NCI-H69 (cell line): Measurements from ENCODE around the gene SEPSECS.
A peak's percentile ranks its signal among the peaks of the same experiment; 100 is the strongest.

ENCODE experiments used
- DNase-seq: peaks from one replicate; lab custom pipeline; 2025; lab: John Stamatoyannopoulos, UW

The SEPSECS gene

DNA sequence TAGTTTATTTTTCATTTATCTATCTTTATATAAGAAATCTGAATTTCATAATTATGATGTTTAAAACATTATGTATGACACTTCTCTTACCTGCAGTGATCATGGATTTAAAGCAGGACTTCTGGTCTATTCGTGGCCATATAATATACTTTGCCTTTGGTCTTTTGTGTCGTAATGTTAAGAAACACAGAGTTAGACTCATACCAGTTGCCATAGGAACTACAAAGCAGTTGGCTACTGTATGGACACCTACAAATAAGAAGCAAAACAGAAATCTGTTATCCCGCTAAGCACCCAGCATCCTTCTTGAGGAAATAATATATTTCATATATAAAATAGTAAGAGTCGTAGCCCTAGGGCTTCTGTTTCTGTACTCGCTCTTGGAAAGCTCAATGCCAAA, 4.3 kb downstream of the SEPSECS start:
- no peak for DNase-seq

DNA sequence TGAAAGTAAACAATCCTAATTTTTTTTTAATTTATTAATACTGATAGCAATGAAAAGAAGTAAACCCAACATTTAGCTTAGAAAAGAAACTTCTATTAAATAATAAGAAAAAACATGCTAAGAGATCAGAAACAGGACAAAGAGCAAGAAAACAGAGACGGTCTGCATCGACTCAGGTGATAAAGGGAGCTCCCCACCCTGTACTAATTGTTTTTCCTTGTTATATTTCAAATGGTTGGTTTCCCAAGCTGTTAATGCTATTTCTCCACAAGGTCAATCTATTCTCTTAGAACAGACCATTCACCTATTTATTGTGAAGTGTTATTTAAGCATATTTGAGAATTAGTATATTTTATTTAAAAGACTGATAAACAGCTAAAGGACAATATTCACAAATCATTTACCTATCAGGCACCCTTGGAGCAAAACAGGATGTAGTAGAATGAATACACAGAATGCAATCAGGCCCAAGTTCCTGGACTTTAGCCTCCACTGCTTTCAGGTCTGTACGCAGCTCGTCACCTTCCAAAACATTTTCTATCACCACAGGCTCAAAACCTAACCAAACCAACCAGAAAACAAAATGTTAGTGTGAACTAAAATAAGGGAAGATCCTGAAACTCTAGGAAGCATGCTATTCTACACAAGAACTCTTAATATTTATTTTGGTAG, 5.5 kb downstream of the SEPSECS start:
- no peak for DNase-seq

DNA sequence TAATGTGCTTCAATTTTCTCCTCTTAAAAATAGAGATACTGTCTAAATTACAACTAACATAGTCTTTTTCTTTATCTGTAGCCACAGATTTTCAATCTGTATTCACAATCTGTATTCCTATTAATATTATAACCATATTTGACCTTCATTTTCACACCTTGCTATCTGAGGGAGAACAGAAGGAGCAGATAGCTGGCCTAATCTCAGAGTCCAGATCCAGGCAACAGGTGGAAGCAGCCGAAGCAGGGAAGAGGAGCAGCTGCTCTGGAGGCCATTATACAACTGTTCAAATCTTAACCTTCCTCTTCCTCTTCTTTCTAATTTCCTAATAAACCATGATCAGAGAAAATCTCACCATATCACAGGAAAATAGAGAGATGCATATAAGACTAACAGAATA, 14.2 kb downstream of the SEPSECS start:
- DNase-seq: no peak

DNA sequence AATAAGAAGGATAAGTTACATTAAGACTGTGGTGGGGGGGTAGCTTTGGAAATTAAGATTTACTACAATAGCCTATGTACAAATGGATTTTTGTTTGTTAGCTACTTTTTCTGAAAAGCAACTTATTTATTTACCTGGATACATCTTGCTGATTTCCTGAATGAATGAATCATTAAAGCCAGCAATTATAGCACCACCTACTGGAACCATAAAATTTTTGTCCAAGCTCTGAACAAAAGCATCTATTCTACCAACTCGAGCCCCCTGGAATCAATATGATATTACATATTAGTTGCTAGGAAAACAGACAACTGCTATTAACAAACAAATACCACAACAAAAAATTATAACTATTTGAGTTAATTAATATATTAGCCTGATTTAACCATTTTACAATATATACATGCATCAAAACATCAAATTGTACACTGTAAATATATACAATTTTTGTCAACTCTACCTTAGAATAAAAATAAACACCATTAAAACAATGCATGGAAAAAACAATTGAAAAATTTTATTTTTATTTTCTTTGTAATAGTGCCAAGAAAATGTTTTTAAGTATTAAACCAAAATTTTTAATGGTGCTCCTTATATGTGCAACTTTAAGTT, 15.3 kb downstream of the SEPSECS start:
- peak; percentile 35 for DNase-seq

DNA sequence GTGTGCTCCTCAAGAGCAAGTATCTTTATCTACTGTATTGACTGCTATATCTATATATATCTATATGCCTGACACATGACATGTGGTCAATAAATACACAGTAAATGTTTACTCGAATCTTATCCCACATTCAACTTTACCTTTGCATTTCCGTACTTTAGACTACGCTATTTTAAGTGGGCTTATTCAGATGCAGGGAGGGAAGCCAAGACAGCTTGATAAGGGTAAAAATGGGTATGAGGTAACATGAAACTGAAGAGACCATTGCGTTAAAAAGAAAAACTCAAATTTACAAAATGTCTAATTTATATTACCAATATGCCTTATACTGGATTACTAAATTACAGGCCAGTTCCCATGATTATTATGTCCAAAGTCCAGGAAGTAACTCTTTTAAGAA, 17.8 kb downstream of the SEPSECS start:
- no peak for DNase-seq

DNA sequence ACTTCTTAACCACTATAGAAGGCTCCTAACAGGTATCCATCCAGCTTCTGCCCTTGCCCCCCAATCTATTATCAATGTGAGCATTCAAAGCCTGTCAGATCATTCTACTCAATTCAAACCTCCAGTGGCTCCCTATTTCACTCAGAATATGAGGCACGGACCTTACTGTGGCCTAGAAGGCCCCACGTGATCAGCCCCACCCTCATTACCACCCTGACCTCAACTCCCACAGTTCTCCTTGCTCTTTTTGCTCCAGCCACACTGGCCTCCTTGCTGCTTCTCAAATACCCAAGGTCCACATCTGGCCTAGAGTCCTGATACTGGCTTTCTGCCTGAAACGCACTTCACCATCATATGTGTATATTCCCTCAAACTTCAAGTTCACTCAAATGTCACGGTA, 18.7 kb downstream of the SEPSECS start:
- no peak for DNase-seq

DNA sequence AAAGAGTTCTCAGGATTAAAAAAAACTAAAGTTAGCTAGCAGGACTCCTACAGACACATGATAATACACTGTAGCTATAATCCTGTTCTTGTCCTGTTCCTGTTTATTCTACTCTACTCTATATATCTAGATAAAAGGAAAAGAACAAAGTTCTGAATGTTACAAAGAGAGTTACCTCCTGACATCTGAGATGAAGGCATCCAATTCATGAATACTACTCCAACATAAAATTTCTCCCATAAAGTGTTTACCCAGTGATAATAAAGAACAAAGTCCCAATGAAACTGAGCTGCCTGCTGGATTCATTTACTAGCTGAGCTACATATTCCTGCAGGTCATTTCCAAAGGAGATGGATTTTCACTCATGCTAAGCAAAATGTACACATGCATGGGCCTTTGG, 27.1 kb downstream of the SEPSECS start:
- no peak for DNase-seq

DNA sequence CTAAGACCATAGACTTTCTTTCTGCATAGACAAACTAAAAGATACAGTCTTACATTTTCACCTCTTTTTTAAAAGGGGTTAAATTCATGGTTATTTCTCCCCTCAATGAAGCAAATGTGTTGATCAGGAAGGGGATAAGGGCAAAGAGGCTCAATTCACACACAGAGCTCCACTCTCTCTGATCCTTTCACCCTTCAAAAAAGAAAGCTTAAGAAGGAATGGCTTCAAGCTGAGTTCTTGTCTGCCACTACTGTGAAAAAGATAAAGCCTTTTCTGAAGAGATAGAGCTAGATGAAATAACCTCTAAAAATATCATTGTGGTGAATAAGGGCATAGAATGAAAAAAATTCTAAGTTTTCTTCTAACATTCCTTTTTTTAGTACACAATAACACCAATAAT, 28.3 kb downstream of the SEPSECS start:
- no peak for DNase-seq

DNA sequence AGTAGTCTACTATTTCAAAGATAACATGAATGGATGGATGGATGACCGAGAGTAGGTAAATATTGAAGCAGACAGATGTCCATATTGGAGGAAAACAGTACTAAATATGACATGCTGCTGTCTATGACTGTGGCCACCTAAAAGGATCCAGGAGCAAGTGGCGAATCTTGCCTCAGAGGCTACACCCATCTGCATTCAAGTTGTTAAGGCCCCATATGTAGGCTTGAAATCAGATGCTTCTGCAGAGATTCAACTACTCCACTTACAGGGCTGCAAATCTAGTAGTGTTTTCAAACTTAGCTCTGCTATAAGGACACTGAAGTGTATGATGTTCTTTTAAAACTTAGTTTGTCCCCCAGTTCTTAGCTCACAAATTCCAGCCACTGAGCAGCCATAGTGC, 28.9 kb downstream of the SEPSECS start:
- no peak for DNase-seq

DNA sequence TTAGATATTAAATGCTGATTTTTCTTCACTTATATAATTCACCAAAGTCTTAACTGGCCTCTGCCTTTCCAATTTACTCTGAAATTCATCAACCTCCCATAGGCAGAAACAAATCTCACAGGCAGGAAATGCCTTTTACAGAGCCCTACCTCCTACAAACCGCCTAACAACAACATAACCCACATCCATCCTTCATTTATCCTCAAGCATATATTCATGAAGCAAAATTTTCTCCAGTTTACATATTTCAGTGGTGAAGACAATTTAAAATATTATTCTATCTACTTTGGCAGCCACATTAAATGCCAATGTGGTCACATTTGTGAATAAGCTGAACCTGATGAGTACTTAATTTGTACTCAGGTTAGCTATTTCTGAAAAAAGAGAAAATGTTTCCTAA, 30.3 kb downstream of the SEPSECS start:
- no peak for DNase-seq

DNA sequence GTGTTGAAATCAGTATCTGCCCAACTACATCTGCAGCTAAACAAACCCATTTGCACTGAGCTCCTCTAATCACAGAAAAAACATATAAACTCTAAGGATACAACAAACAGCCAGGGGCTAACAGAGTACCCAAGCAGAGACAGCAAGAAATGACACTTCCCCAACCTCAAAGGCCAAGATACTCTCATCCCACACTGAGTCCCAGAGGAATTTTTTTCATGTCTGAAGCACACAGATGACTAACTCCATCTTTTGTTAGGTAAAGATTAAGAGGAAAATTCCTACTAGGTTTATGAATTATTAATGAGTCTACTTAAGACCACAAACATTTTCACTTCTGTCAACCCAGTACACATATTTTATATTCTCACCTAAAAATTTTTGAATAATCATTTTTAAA, 31.6 kb downstream of the SEPSECS start:
- DNase-seq: peak; percentile 7

DNA sequence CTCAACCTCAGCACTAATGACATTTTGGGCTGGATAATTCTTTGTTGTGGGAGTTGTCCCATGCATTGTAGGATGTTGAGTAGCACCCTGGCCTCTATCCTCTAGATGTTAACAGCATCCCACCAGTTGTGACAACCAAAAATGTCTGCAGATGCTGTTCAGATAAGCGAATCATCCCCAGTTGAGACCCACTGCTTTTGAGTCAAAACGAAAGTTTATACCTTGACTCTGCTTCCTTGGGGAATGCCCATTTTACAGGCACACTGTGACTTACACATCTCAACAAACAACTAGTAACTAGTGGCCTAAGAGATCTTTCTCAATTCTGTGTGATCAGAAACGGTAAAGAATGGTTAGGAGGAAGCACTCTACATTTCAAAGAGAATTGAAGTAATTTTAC, 37.0 kb downstream of the SEPSECS start:
- no peak for DNase-seq

DNA sequence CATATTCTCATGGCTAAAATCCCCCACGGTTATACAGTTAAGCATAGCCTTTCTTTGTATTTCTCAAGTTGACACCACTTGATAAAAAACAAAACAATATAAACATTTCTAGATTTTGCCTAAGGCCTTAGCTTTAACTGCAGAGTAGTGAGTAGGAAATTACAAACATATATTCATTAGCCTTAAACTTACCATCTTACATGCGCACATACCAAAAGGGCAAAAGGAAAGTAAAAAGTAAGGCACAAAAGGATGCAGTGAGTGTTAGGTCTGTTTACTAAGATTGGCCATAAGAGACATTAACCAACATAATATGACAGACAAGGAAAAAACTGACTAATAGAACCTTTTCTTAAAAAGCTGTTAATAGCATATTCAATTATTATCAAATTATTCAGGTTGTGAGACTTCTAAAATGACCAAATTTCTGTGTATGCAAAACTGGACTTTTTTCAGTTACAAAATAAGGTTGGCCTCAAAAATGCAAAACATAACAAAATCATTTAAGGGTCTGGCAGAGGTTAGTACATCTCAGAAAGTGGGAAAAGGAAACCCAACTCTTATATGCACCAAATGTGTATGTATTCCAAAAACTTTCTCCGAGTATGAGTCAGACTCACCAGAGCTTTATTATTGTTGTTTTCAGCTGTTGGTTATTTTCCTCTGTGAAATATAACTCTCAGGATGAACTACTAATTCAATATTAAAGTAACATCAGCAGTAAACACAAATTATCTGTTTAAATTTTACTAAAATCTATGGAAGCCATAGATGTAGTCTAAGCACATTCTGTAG, 39.9 kb downstream of the SEPSECS start:
- no peak for DNase-seq

DNA sequence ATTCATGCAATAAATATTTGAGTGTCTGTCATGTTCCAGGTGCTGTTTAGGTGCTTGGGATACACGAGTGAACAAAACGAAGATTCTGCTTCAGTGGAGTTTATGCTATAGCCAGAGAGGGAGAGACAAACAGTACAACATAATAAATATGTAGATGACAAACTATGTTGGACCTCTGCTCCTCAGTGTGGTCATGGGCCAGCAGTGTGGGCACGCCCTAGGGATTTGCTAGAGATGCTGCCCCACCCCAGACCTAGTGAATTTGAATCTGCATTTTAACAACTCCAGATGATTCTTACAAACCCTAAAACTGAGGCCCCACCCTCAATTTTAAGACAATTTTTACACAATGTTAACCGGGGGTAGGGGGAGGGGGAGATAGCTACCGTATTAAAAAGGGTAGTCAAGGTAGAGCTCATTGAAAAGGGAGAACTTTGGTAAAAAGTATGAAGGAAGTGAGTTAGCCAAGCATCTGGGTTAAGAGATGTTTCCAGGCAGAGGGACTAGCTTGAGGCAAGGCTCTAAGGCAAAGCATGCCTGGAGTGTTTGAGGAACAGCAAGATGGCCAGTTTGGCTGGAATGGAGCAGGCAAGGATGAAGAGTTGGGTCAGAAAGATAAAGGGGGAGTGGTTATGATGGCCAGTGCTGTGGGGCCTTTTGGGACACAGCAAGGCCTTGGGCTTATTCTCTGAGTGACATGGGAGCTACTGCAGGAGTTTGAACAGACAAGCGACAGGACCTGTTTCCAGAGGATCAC, 42.4 kb downstream of the SEPSECS start:
- DNase-seq: no peak

DNA sequence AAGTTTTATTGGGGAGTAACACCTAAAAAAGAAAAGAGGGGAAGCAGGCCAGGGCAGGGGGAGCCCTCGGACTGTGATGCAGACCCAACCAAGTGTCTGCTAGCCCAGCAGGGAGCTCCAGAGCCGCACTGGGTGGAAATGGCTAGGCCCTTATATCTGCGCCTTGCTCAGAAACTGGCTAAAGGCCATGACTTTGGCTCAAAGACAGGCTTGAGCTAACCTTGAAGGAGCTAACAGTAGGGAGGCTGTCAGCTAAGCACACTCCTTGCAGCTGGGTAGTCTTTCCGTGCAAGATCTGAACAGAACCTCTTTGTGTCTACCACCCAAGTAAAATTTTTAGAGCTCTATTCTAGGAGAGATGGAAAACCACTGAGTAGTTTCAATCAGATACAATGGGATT, 43.0 kb downstream of the SEPSECS start:
- no peak for DNase-seq

DNA sequence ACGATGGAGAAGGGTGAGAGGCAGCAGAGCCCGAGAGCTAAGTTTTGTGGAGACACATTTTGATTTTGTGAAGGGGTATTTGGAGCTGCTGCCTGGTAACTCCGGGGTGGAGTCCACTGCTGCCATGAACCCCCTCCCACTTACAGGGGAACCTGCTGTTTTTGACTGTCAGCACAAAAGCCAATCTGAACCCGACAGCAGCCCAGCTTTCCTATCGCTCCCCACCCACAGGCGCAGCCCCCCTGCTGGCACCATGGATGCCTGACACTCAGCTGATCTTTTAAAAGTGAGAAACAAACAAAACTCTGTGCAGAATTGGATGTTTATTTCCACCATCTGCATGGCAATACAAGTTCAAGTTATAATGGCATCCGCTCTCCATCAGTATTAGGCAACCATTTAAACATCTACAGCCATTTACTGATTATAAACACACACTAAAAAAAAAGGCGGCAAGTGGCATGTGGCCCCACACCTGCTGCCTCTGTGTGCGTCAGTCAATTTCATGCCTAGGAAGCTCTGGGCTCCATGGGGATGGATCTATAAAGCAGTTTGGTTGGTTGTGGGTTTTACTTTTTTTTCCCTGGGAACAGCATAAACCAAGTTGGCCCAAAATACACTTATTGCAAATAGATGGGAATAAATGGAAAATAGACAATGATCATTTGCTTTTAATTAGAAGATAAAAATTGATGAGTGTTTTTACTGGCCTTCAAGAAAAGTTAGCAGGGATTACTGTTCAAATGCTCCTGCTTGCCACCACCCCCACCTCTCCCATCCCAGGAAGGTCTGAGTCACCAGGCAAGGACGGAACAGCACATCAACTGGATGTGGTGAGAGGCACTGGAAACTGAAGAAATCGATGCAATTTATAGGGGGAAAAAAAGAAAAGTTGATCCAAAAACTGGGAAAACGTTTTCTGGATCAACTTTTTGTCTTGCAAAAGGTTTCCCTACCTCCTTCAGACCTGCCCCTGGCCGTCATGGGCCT, 46.0 kb downstream of the SEPSECS start:
- peak; percentile 4 for DNase-seq

DNA sequence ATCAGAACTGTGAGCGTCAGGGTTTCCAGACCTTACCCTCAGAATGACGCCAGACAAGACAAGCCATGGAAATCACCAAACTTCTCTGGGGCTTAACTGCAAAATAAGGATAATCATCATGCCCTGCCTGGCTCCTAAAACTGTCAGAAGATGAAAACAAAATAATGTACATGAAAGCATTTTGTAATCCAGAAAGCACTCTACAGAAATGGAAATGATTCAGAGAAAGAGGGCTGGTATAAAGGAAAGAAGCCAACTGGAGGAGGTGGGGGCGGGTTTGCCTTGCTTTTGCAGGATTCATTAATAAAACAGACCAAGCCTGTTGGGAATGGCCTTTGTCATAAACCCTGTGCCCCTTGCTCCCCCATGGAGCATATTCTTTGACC, 47.3 kb downstream of the SEPSECS start:
- DNase-seq: no peak

DNA sequence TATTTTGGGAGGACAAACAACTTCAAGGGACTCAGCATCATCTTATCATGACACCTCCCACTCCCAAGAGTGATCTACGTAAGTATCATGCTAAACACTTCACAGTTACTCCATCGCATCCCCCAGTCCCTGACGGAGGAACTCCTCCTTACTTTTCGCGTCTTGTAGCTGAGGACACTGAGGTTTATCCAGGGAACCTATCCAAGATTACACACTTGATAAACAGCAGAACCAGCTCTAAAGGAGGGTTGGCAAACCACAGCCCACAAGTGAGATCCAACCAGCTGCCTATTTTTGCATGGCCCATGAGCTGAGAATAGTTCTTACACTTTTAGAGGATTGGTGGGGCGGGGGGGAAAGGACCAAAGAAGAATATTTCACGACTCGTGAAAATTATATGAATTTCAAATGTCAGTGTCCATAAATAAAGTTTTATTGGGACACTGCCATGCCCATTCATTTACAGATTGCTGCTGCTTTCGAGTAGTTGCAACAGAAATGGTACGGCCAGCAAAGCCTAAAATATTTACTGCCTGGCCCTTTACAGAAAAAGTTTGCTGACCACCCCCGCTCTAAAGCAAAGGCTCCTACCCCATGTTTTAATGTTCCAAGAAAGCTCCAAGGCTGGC, 47.8 kb downstream of the SEPSECS start:
- no peak for DNase-seq

DNA sequence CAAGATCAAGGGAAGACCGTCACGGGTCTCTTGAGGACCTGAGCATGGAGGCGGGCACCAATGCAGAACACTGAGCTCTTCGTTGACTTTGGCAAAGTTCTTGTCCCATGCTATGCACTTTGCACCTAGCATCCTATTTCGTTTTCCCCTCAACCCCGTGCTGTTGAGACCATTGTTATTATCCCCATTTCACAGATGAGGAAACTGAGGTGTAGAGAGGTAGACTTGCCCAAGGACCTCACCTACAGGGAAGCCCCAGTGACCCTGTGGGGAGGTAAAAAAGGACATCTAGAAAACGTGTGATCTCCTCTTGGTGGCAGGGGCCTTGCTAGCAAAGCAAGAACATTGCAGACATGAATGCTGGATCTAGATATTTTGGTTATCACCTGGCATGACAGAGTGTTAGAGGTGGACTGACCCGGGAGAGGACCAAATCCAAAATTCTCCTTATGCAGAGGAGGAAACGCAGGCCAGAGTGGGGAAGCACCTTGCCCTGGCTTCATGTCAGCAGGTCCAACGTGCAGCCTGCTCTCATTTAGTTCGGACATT, 48.5 kb downstream of the SEPSECS start:
- no peak for DNase-seq

DNA sequence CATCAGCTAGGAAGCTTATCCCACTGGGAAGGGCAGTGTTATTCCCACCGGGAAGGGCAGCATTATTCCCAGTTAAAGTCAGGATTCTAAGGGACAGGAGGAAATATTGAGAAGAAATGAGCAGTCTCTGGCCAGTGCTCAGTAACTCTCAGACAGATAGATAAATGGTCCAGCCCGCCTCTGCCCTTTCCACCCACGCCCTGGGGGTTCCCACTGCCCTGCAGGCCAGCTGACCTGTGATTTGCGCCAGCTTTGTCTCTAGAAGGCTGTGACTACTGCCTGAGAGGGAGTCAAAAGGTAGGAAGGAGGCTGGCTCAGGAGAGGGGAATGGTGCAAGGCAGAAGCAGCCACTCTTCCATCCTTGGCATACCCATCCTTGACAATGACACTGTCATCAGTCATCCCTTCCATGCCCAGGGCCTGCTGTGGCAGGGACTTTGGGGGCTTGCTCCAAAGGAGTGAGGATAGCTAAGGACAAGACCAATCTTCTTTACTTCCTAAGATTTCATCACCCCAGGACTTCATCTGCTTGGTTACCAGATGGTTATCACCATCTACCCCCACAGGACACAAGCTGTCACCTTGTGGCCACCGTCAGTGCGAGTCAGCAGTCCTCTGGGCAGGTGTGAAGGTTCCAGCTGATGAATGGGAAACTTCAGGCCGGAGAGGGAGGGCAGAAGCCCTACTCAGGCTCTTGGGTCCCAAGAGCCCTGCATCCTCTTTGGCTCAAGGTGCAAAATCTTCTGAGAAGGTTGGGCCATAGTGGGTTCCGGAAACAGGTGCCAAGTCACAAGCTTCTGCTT, 49.5 kb downstream of the SEPSECS start:
- DNase-seq: no peak
